HCT116 (cell line): ENCODE measurements around the gene STIM1. TPM values are rescaled to one million over a fixed set of nuclear protein-coding genes. Genes with fewer than 3 reads are reported as not detected.

Experiments used
- ATAC-seq: fragments of 200-7000 bp; cut with Tn5 transposase; 2 replicates; pipeline ENCODE4 v1.9.1; 2020; ENCODE audit warnings: mild to moderate bottlenecking, moderate library complexity
- BruUV-seq: library from RNA; stranded (reverse); fragments of 400-500 nt; replicated peaks from 2 replicates; lab custom pipeline; 2021; lab: Mats Ljungman, UMichigan
- CTCF ChIA-PET: fragments of 300-600 bp; sonication (Branson Sonifier 250); formaldehyde crosslinking; loops from one replicate; lab custom pipeline; 2021; ENCODE audit warnings: antibody characterized with exemption; lab: Charles Lee
- POLR2A ChIA-PET: fragments of 300-600, 350-600 bp; sonication (Branson Sonifier 250); formaldehyde crosslinking; loops from one replicate; lab custom pipeline; 2021; ENCODE audit warnings: antibody characterized with exemption; lab: Charles Lee
- RAD21 ChIA-PET, 2 experiments: fragments of 300-600 bp; sonication (Branson Sonifier 250); formaldehyde crosslinking; loops; one replicate each; lab custom pipeline; 2023; ENCODE audit warnings: low total read pairs in 2 of 2; ENCODE audit not compliant: uncharacterized antibody in 2 of 2, unreplicated experiment in 2 of 2, low non-redundant PET in 1 of 2; lab: Charles Lee
- DNase-seq: peaks from one replicate; pipeline ENCODE4 v3.0.0-alpha.2; 2010; ENCODE audit warnings: low read depth, low spot score
- H2AFZ ChIP-seq: fragments of 200-600 bp; shearing (Covaris generic), sonication (generic); 2 replicates; pipeline ENCODE4 v1.6.1; 2017; ENCODE audit warnings: low read depth, mixed run types, mixed read lengths, antibody characterized with exemption, low read length; ENCODE audit not compliant: poor library complexity, severe bottlenecking
- H3K27ac ChIP-seq: 2 replicates; pipeline ENCODE4 v1.5.1; 2012; ENCODE audit warnings: low read depth, low read length
- H3K27me3 ChIP-seq: fragments of 200-600 bp; sonication (generic); 2 replicates; pipeline ENCODE4 v1.6.1; 2016; ENCODE audit warnings: mixed run types, low read length, mixed read lengths; ENCODE audit not compliant: insufficient read depth
- H3K36me3 ChIP-seq, 2 experiments: fragments of 200-500 bp in 1 of 2; fragments of 200-600 bp in 1 of 2; sonication (Bioruptor generic) in 1 of 2; sonication (generic) in 1 of 2; 2 replicates each; pipeline versions ENCODE4 v1.5.1 to v1.6.1; 2014 to 2016; ENCODE audit warnings: low read length in 2 of 2, inconsistent platforms in 1 of 2, mixed read lengths in 1 of 2, mixed run types in 1 of 2; ENCODE audit not compliant: insufficient read depth in 2 of 2, control insufficient read depth in 1 of 2
- H3K4me1 ChIP-seq, 2 experiments: fragments of 200-600 bp in 1 of 2; sonication (generic) in 1 of 2; 2 replicates each; pipeline versions ENCODE4 v1.5.1 to v1.6.1; 2012 to 2017; ENCODE audit warnings: low read length in 2 of 2, inconsistent platforms in 1 of 2, mild to moderate bottlenecking in 1 of 2, mixed read lengths in 1 of 2, mixed run types in 1 of 2, moderate library complexity in 1 of 2; ENCODE audit not compliant: insufficient read depth in 2 of 2, control insufficient read depth in 1 of 2
- H3K4me2 ChIP-seq: fragments of 200-600 bp; sonication (generic); 2 replicates; pipeline ENCODE4 v1.6.1; 2017; ENCODE audit warnings: mixed run types, low read length, mixed read lengths
- H3K4me3 ChIP-seq, 2 experiments: fragments of 200-600 bp in 1 of 2; sonication (generic) in 1 of 2; replicated peaks in 1 of 2; 2 replicates each; pipeline ENCODE4 v1.5.1; 2011 to 2016; ENCODE audit warnings: low read length in 2 of 2, control low read depth in 1 of 2, low read depth in 1 of 2, mild to moderate bottlenecking in 1 of 2, mixed read lengths in 1 of 2, mixed run types in 1 of 2
- H3K79me2 ChIP-seq: fragments of 200-600 bp; sonication (generic); 2 replicates; pipeline ENCODE4 v1.6.1; 2017; ENCODE audit warnings: mild to moderate bottlenecking, mixed run types, low read length, moderate library complexity, mixed read lengths; ENCODE audit not compliant: insufficient read depth
- H3K9ac ChIP-seq: fragments of 200-600 bp; sonication (generic); 2 replicates; pipeline ENCODE4 v1.6.1; 2016; ENCODE audit warnings: low read length, mixed read lengths
- H3K9me2 ChIP-seq: fragments of 200-600 bp; sonication (generic), shearing (Covaris generic); 2 replicates; pipeline ENCODE4 v1.6.1; 2017; ENCODE audit warnings: mixed run types, mild to moderate bottlenecking, moderate library complexity; ENCODE audit not compliant: insufficient read depth
- H3K9me3 ChIP-seq, 2 experiments: fragments of 200-500 bp in 1 of 2; fragments of 200-600 bp in 1 of 2; sonication (Bioruptor generic) in 1 of 2; sonication (generic) in 1 of 2; 2 replicates each; pipeline ENCODE4 v1.6.1; 2014 to 2017; ENCODE audit warnings: low read length in 2 of 2, mixed read lengths in 2 of 2, inconsistent platforms in 1 of 2, low read depth in 1 of 2, mild to moderate bottlenecking in 1 of 2, mixed run types in 1 of 2, moderate library complexity in 1 of 2; ENCODE audit not compliant: control insufficient read depth in 1 of 2, insufficient read depth in 1 of 2
- H4K20me1 ChIP-seq: fragments of 200-600 bp; sonication (generic), shearing (Covaris generic); 2 replicates; pipeline ENCODE4 v1.6.1; 2017; ENCODE audit warnings: mixed run types, mild to moderate bottlenecking, moderate library complexity; ENCODE audit not compliant: insufficient read depth
- EGR1 ChIP-seq: IDR thresholded peaks from 2 replicates; pipeline ENCODE4 v1.6.1; 2012; ENCODE audit warnings: low read depth
- ELF1 ChIP-seq: IDR thresholded peaks from 2 replicates; pipeline ENCODE4 v1.6.1; 2012; ENCODE audit warnings: low read depth, borderline replicate concordance
- FOSL1 ChIP-seq: IDR thresholded peaks from 2 replicates; pipeline ENCODE4 v1.6.1; 2012; ENCODE audit warnings: low read depth
- POLR2A ChIP-seq: IDR thresholded peaks from 2 replicates; pipeline ENCODE4 v1.7.0; 2011; ENCODE audit warnings: borderline replicate concordance; ENCODE audit not compliant: insufficient read depth, insufficient read length; ENCODE audit errors: extremely low read depth
- POLR2AphosphoS5 ChIP-seq: IDR thresholded peaks from 2 replicates; pipeline ENCODE4 v1.6.1; 2011; ENCODE audit warnings: mild to moderate bottlenecking, low read depth, low read length, moderate library complexity
- RAD21 ChIP-seq: IDR thresholded peaks from 2 replicates; pipeline ENCODE4 v1.6.1; 2012; ENCODE audit warnings: low read depth, mild to moderate bottlenecking
- SIN3A ChIP-seq: IDR thresholded peaks from 2 replicates; pipeline ENCODE4 v1.6.1; 2012; ENCODE audit warnings: low read depth
- SRF ChIP-seq: IDR thresholded peaks from 2 replicates; pipeline ENCODE4 v1.6.1; 2012; ENCODE audit warnings: low read depth
- TCF7L2 ChIP-seq: IDR thresholded peaks from 2 replicates; pipeline ENCODE4 v1.7.0; 2011; ENCODE audit warnings: borderline replicate concordance, inconsistent platforms; ENCODE audit not compliant: insufficient read depth, insufficient read length; ENCODE audit errors: extremely low read depth
- YY1 ChIP-seq: IDR thresholded peaks from 2 replicates; pipeline ENCODE4 v1.6.1; 2011; ENCODE audit warnings: low read length, low read depth, moderate library complexity, mild to moderate bottlenecking; ENCODE audit not compliant: insufficient replicate concordance; ENCODE audit errors: extremely low read depth
- ZFX ChIP-seq: fragments of 450-650 bp; IDR thresholded peaks from 2 replicates; pipeline ENCODE4 v1.6.1; 2017
- ZNF274 ChIP-seq: fragments of 200-500 bp; sonication (Bioruptor generic); IDR thresholded peaks from 2 replicates; pipeline ENCODE4 v1.6.1; 2014; ENCODE audit warnings: mild to moderate bottlenecking, low read depth, low read length, inconsistent platforms
- intact Hi-C: fragments of 100-400 bp; cut with micrococcal nuclease; formaldehyde crosslinking; loops from 2 replicates; pipeline ENCODE4 v1.10.0; 2022
- total RNA-seq: library from RNA; stranded (reverse); gene quantifications from one replicate; pipeline ENCODE4 v1.2.1, GENCODE V29; 2021; ENCODE audit not compliant: unreplicated experiment
- TF ChIP-seq, protein P1 (sequence below): IDR thresholded peaks from 2 replicates; pipeline ENCODE4 v1.6.1; 2011; ENCODE audit warnings: mild to moderate bottlenecking, low read length, moderate library complexity; ENCODE audit not compliant: insufficient replicate concordance; ENCODE audit errors: extremely low read depth
- TF ChIP-seq, protein P2 (sequence below): IDR thresholded peaks from 2 replicates; pipeline ENCODE4 v1.6.1; 2012
- TF ChIP-seq, protein P3 (sequence below): IDR thresholded peaks from 2 replicates; pipeline ENCODE4 v1.6.1; 2012; ENCODE audit warnings: low read depth

STIM1 gene
- total RNA-seq, 1 experiment from 2014 or later, result 22.3 TPM

DNA sequence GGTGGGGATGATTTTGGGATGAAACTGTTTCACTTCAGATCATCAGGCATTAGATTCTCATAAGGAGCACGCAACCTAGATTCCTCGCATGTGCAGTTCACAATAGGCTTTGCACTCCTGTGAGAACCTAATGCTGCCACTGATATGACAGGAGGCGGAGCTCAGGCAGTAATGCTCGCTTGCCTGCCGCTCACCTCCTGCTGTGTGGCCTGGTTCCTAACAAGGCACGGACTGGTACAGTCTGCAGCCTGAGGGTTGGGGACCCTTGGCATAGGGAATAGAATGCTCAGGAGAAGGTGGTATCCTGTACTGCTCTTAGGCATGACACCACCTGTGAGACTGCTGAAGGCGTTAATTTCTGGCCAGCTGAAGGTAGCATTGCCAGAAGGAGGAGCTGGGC lies 47.0 kb downstream of the STIM1 start (continued):
- TF ChIP-seq, protein P1, sequence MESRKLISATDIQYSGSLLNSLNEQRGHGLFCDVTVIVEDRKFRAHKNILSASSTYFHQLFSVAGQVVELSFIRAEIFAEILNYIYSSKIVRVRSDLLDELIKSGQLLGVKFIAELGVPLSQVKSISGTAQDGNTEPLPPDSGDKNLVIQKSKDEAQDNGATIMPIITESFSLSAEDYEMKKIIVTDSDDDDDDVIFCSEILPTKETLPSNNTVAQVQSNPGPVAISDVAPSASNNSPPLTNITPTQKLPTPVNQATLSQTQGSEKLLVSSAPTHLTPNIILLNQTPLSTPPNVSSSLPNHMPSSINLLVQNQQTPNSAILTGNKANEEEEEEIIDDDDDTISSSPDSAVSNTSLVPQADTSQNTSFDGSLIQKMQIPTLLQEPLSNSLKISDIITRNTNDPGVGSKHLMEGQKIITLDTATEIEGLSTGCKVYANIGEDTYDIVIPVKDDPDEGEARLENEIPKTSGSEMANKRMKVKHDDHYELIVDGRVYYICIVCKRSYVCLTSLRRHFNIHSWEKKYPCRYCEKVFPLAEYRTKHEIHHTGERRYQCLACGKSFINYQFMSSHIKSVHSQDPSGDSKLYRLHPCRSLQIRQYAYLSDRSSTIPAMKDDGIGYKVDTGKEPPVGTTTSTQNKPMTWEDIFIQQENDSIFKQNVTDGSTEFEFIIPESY, result no peak
- TF ChIP-seq ZFX, result no peak

DNA sequence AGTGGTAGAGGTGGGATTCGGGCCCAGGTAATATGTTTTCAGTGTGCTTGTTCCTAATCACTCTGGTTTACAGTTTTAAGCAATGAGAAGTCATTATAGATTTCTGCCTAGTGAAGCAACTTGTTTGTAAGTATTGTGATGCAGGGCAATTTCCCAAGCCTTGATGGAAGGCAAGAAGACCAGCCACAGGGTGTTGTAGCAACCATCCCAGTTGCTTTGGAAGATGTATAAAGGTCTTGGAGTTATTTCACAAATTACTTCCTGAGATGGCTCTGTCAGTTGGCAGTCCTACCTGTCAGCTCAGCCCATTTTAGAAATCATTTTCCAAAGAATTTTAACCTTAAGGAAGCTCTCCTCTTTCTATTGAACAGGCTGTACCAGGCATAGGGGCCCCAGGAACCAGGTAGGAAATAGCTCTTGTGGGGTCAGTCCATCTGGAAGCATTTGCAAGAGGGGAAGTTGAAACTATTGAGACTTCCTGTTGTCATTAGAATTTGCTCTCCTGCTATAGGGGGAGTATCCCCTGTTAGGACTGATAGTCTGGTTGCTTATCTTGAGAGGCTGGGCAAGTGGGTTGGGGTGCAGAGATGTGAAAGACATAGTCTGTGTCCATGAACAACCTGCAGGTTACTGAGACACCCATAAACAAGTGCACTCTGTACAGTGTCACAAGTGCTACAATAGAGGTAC lies 47.9 kb downstream of the STIM1 start:
- H3K36me3 ChIP-seq, result no peaks in the 10 kb centered on the region
- intact Hi-C loops, result no loop called here
- ATAC-seq (no peak), DNase-seq (no peak)
- peaks cover 16 to 22% of the 10 kb centered on the region in 2 experiments for H3K4me1 ChIP-seq
- H3K27ac ChIP-seq, result no peak overlapping the region
- no peaks in the 10 kb centered on the region for H4K20me1 ChIP-seq
- H3K4me2 ChIP-seq, result no peak overlapping the region
- RAD21 ChIA-PET, result no interaction called here
- CTCF ChIA-PET, result interaction anchor here (0.7 kb wide), 1 partner anchor 20 kb away, joined by 4 read pairs; no protein-coding TSS in a partner anchor
- H3K9me3 ChIP-seq, result no peaks in the 10 kb centered on the region
- no peaks in the 10 kb centered on the region for H3K27me3 ChIP-seq
- no peaks in the 10 kb centered on the region for H3K79me2 ChIP-seq
- H3K9me2 ChIP-seq, result no peaks in the 10 kb centered on the region
- no peak overlapping the region for H3K4me3 ChIP-seq
- POLR2A ChIA-PET, result interaction anchor here (1.1 kb wide), 1 partner anchor 48 kb away, joined by 3 read pairs; the partner anchor contains the start of gene STIM1
- no TSS peak for BruUV-seq
- TF ChIP-seq POLR2AphosphoS5 (no peak), YY1 (no peak), SRF (no peak), EGR1 (no peak), ELF1 (no peak), FOSL1 (no peak), ZNF274 (no peak), POLR2A (no peak), ZFX (no peak), SIN3A (no peak), RAD21 (no peak), TCF7L2 (no peak)
- TF ChIP-seq, protein P2, sequence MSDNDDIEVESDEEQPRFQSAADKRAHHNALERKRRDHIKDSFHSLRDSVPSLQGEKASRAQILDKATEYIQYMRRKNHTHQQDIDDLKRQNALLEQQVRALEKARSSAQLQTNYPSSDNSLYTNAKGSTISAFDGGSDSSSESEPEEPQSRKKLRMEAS, result no peak
- TF ChIP-seq, protein P3, sequence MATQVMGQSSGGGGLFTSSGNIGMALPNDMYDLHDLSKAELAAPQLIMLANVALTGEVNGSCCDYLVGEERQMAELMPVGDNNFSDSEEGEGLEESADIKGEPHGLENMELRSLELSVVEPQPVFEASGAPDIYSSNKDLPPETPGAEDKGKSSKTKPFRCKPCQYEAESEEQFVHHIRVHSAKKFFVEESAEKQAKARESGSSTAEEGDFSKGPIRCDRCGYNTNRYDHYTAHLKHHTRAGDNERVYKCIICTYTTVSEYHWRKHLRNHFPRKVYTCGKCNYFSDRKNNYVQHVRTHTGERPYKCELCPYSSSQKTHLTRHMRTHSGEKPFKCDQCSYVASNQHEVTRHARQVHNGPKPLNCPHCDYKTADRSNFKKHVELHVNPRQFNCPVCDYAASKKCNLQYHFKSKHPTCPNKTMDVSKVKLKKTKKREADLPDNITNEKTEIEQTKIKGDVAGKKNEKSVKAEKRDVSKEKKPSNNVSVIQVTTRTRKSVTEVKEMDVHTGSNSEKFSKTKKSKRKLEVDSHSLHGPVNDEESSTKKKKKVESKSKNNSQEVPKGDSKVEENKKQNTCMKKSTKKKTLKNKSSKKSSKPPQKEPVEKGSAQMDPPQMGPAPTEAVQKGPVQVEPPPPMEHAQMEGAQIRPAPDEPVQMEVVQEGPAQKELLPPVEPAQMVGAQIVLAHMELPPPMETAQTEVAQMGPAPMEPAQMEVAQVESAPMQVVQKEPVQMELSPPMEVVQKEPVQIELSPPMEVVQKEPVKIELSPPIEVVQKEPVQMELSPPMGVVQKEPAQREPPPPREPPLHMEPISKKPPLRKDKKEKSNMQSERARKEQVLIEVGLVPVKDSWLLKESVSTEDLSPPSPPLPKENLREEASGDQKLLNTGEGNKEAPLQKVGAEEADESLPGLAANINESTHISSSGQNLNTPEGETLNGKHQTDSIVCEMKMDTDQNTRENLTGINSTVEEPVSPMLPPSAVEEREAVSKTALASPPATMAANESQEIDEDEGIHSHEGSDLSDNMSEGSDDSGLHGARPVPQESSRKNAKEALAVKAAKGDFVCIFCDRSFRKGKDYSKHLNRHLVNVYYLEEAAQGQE, result no peak
- no peak overlapping the region for H2AFZ ChIP-seq
- H3K9ac ChIP-seq, result no peak overlapping the region
